ENCODE data around the gene TRIM3. TPM values are rescaled to one million over a fixed set of nuclear protein-coding genes. Genes with fewer than 3 reads are reported as not detected.

TRIM3 gene
- total RNA-seq, 1 experiment from 2014 or later = 37.1 TPM

GRCh38 chr11:6400431-6401345 lies 73.1 kb downstream of the TRIM3 start:
- DNase-seq (ENCODE audit: low spot score) = no peak
- Histone ChIP-seq H3K27ac (ENCODE audit: low read depth, low read length, poor library complexity, severe bottlenecking) (no peak overlapping the region), H3K4me3 (ENCODE audit: low read depth, low read length, poor library complexity, severe bottlenecking) (no peak overlapping the region), H3K27me3 (replicated peaks; ENCODE audit: insufficient read depth, low read depth, low read length, poor library complexity) (no peaks in the 10 kb centered on the region), H3K9me3 (ENCODE audit: low read depth, low read length, poor library complexity, severe bottlenecking) (no peaks in the 10 kb centered on the region), H3K36me3 (ENCODE audit: insufficient read depth, low read length, poor library complexity, severe bottlenecking) (peaks cover 19% of the 10 kb centered on the region), H3K4me1 (ENCODE audit: insufficient read depth, low read length, poor library complexity, severe bottlenecking) (peaks cover 20% of the 10 kb centered on the region)
- CTCF ChIA-PET = no interaction called here
- intact Hi-C loops (cut with micrococcal nuclease; ENCODE audit: unreplicated experiment) = no loop called here
- no TSS peak for BruUV-seq (replicated peaks)
- TF ChIP-seq EZH2 (IDR thresholded peaks at IDR 0.05; ENCODE audit: borderline replicate concordance, low read depth, low read length, poor library complexity, severe bottlenecking) = no peak
- TF ChIP-seq, protein P1, sequence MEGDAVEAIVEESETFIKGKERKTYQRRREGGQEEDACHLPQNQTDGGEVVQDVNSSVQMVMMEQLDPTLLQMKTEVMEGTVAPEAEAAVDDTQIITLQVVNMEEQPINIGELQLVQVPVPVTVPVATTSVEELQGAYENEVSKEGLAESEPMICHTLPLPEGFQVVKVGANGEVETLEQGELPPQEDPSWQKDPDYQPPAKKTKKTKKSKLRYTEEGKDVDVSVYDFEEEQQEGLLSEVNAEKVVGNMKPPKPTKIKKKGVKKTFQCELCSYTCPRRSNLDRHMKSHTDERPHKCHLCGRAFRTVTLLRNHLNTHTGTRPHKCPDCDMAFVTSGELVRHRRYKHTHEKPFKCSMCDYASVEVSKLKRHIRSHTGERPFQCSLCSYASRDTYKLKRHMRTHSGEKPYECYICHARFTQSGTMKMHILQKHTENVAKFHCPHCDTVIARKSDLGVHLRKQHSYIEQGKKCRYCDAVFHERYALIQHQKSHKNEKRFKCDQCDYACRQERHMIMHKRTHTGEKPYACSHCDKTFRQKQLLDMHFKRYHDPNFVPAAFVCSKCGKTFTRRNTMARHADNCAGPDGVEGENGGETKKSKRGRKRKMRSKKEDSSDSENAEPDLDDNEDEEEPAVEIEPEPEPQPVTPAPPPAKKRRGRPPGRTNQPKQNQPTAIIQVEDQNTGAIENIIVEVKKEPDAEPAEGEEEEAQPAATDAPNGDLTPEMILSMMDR (conservative IDR thresholded peaks at IDR 0.05; ENCODE audit: low read depth, low read length) = no peak
- POLR2A ChIA-PET (ENCODE audit: low non-redundant PET) = no interaction called here

Other genes with a start within 250 kb of the TRIM3 start
- gene FHIP1B, start 239.3 kb downstream of the TRIM3 start, total RNA-seq (2021) = 18.6 and 23.3 TPM in 2 replicates
- gene CNGA4, start 234.9 kb downstream of the TRIM3 start, total RNA-seq (2021) = not detected in 2 replicates
- gene CCKBR, start 214.1 kb downstream of the TRIM3 start, total RNA-seq (2021) = not detected in 2 replicates
- gene CAVIN3, start 153.4 kb downstream of the TRIM3 start, total RNA-seq (2021) = 1.3 and 1.4 TPM in 2 replicates
- 126 and 176 TPM in 2 replicates for gene SMPD1, start 83.5 kb downstream of the TRIM3 start, total RNA-seq (2021)
- gene APBB1, start 54.8 kb downstream of the TRIM3 start, total RNA-seq (2021) = 81.1 and 83.8 TPM in 2 replicates
- gene HPX, start 33.0 kb downstream of the TRIM3 start, total RNA-seq (2021) = 4.4 and 4.5 TPM in 2 replicates
- gene ARFIP2, start 7.4 kb upstream of the TRIM3 start, total RNA-seq (2021) = 57.7 and 65.0 TPM in 2 replicates
- gene TIMM10B, start 7.6 kb upstream of the TRIM3 start, total RNA-seq (2021) = 30.7 and 40.3 TPM in 2 replicates
- gene DNHD1, start 23.3 kb upstream of the TRIM3 start, total RNA-seq (2021) = 20.1 and 20.6 TPM in 2 replicates
- 19.1 and 21.6 TPM in 2 replicates for gene RRP8, start 129.7 kb upstream of the TRIM3 start, total RNA-seq (2021)
- gene ILK, start 129.8 kb upstream of the TRIM3 start, total RNA-seq (2021) = 85.2 and 86.5 TPM in 2 replicates
- 108 and 112 TPM in 2 replicates for gene TAF10, start 138.3 kb upstream of the TRIM3 start, total RNA-seq (2021)
- gene TPP1, start 145.5 kb upstream of the TRIM3 start, total RNA-seq (2021) = 42.2 and 53.0 TPM in 2 replicates
- gene DCHS1, start 181.9 kb upstream of the TRIM3 start, total RNA-seq (2021) = 17.6 and 20.1 TPM in 2 replicates
- gene MRPL17, start 209.4 kb upstream of the TRIM3 start, total RNA-seq (2021) = 82.5 and 98.5 TPM in 2 replicates